GM18951 (cell line): ENCODE measurements around the gene OR11A1.

Source experiments
- POLR2A ChIP-seq: IDR thresholded peaks from 4 replicates; pipeline ENCODE4 v1.6.1; 2011; ENCODE audit warnings: mild to moderate bottlenecking; ENCODE audit not compliant: insufficient read length, insufficient read depth; ENCODE audit errors: extremely low read depth
- in situ Hi-C: fragments of 300-500 bp; cut with MboI; formaldehyde crosslinking; loops from one replicate; pipeline ENCODE4 v1.12.0; 2022; ENCODE audit warnings: low sequenced_read_pairs, mixed read lengths, inconsistent platforms; ENCODE audit not compliant: unreplicated experiment

The OR11A1 gene

GRCh38 chr6:29490552-29490951 is 33.7 kb upstream of the OR11A1 start:
- in situ Hi-C loops, result no loop called here
- no peak for TF ChIP-seq POLR2A

- no peak for TF ChIP-seq POLR2A
- in situ Hi-C loops, result no loop called here
Measured at GRCh38 chr6:29490055-29490454, 33.2 kb upstream of the OR11A1 start.

GRCh38 chr6:29489286-29489685 is 32.4 kb upstream of the OR11A1 start:
- in situ Hi-C loops, result no loop called here

GRCh38 chr6:29488874-29489273 is 32.0 kb upstream of the OR11A1 start:
- no peak for TF ChIP-seq POLR2A
- in situ Hi-C loops, result no loop called here

More at GRCh38 chr6:29489286-29489685, 32.4 kb upstream of the OR11A1 start:
- TF ChIP-seq POLR2A, result no peak

GRCh38 chr6:29487660-29488059 is 30.8 kb upstream of the OR11A1 start, which contains the start of gene MAS1L:
TSS of gene MAS1L (minus strand) at chr6:29487956. CDS start at chr6:29487902, 54 bp downstream.
- TF ChIP-seq POLR2A, result no peak
- in situ Hi-C loops, result no loop called here

GRCh38 chr6:29487131-29487530 is 30.3 kb upstream of the OR11A1 start:
- TF ChIP-seq POLR2A, result no peak
- in situ Hi-C loops, result no loop called here

GRCh38 chr6:29486577-29486976 is 29.7 kb upstream of the OR11A1 start:
- in situ Hi-C loops, result no loop called here
- TF ChIP-seq POLR2A, result no peak

GRCh38 chr6:29483735-29484134 is 26.9 kb upstream of the OR11A1 start:
- in situ Hi-C loops, result no loop called here
- no peak for TF ChIP-seq POLR2A

GRCh38 chr6:29483186-29483585 is 26.3 kb upstream of the OR11A1 start:
- TF ChIP-seq POLR2A, result no peak

GRCh38 chr6:29479560-29479959 is 22.7 kb upstream of the OR11A1 start:
- in situ Hi-C loops, result no loop called here
- TF ChIP-seq POLR2A, result no peak

More at GRCh38 chr6:29483186-29483585, 26.3 kb upstream of the OR11A1 start:
- in situ Hi-C loops, result no loop called here

- TF ChIP-seq POLR2A, result no peak
- in situ Hi-C loops, result no loop called here
Measured at GRCh38 chr6:29478740-29479139, 21.9 kb upstream of the OR11A1 start.

- in situ Hi-C loops, result no loop called here
Measured at GRCh38 chr6:29477923-29478450, 21.1 kb upstream of the OR11A1 start.

GRCh38 chr6:29474996-29475395 is 18.1 kb upstream of the OR11A1 start:
- TF ChIP-seq POLR2A, result no peak
- in situ Hi-C loops, result no loop called here

More at GRCh38 chr6:29477923-29478450, 21.1 kb upstream of the OR11A1 start:
- TF ChIP-seq POLR2A, result no peak

GRCh38 chr6:29466241-29466640 is 9.4 kb upstream of the OR11A1 start:
- in situ Hi-C loops, result no loop called here
- TF ChIP-seq POLR2A, result no peak

- TF ChIP-seq POLR2A, result no peak
- in situ Hi-C loops, result no loop called here
Measured at GRCh38 chr6:29465801-29466200, 8.9 kb upstream of the OR11A1 start.
